ENCODE results near the gene LY6G5B.

The LY6G5B gene

DNA sequence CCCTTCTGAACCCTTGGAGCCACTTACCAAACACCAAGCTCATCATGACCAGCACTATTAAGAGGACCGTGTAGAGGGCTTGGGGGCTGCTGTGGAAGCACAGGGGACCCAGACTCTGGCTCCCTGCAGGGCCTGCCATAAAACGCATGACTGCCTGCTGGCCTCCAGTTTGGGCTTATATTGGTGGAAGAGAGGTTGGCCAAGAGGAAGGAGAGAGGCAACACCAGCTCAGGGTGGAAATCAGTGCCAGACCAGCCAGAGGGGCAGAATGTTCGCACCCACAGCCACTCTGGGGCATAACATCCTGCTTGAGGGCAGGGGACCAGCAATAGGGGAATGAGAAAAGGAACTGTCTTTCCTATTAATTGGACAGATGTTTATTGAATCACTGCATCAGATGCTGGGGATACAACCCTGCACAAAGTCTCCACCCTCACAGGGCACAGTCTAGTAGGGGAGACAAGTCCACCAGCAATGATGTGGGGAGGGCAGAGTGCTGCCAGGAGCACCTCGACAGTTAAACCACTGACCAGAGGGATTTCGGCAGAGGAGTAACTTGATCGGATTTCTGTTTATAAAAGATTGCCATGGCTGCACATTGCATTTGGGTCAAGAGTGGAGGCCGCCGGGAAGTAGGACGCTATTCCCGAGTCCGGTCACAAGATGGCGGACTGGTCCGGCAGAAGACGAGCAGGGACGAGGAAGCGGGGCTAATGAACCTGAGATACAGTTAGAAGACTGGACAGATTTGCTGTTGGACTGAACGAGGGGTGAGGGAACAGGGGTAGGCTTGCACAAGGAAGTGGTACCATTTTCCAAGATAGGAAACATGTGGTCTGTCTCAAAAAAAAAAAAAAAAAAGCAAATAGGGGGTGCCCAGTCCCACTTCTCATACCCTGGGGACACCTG lies 10.7 kb downstream of the LY6G5B start, which contains the start of gene LY6G5C:
Gene LY6G5C (minus strand): TSS at position 842 of the 909 bp plus-strand sequence. CDS start 694 bp downstream, at position 148.
- peak; percentile 18 for DNase-seq (ENCODE audit: low read depth, low spot score)
- Histone ChIP-seq H3K9ac (ENCODE audit: insufficient read length) (peak within 1 kb of the TSS; percentile 50), H3K36me3 (ENCODE audit: insufficient read depth, low read length) (no peaks in the 10 kb centered on the region), H3K27ac (no peak within 1 kb of the TSS), H3K4me3 (peak within 1 kb of the TSS; percentile 76), H3K9me3 (ENCODE audit: low read depth, low read length) (no peaks in the 10 kb centered on the region)
- TF ChIP-seq EZH2 (IDR thresholded peaks at IDR 0.05) (no peak), POLR2AphosphoS5 (IDR thresholded peaks at IDR 0.05; ENCODE audit: borderline replicate concordance, low read depth, low read length) (no peak), FOXP2 (optimal IDR thresholded peaks at IDR 0.05; ENCODE audit: control extremely low read depth, extremely low read length, insufficient read depth) (no peak)

DNA sequence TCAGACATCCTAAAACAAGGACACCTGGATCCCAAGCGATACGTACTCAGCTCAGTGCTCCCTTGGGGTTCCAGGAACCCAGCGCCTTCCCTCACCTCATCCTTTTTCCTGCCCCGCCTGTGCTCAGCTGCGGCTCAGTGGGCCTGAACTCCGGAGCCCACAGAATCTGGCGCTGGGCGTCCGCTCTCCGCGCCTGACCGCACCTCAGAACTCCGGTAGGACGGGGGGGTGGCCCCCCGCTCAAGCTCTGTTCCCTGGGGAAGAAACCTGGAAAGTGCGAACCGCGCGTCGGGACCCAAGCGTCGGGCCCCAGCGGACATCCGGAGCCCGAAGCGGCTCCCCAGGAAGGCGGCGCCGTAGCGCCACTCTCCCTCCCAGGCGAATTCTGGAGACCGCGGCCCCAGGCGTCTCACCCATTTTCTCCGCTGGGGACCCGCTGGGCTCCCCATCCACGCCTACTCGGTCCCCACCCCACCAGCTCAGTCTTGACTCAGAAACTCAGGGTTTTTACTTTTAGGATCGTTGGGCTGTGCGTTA lies 11.4 kb downstream of the LY6G5B start:
- TF ChIP-seq EZH2 (IDR thresholded peaks at IDR 0.05): no peak
- TF ChIP-seq POLR2AphosphoS5 (IDR thresholded peaks at IDR 0.05; ENCODE audit: borderline replicate concordance, low read depth, low read length): peak; percentile 26; the same call in 1 of the 2 replicates
- Histone ChIP-seq H3K4me3 (peak overlapping the region; percentile 76), H3K9me3 (ENCODE audit: low read depth, low read length) (no peaks in the 10 kb centered on the region), H3K36me3 (ENCODE audit: insufficient read depth, low read length) (no peaks in the 10 kb centered on the region), H3K27ac (no peak overlapping the region), H3K9ac (ENCODE audit: insufficient read length) (peak overlapping the region; percentile 50)
- no peak for DNase-seq (ENCODE audit: low read depth, low spot score)

DNA sequence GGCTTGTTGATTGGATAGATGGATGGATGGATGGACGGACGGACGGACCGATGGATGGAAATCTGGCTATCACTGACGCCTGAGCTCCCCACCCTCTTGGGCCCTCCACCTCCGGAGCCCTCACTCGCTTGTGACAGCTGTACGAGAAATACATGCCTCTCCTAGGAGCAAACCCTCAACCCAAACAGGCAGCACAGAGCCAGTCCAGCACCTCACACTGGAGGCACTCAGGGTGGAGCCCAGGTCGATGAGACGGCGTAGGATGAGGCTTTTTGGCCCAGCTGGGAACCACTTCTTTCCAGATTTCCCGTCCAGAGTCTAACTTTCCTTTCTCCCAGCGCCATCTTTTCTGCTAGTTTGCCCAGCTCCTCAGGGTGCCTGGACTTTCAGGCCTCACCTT lies 13.8 kb downstream of the LY6G5B start:
- TF ChIP-seq FOXP2 (optimal IDR thresholded peaks at IDR 0.05; ENCODE audit: control extremely low read depth, extremely low read length, insufficient read depth) (no peak), EZH2 (IDR thresholded peaks at IDR 0.05) (no peak), POLR2AphosphoS5 (IDR thresholded peaks at IDR 0.05; ENCODE audit: borderline replicate concordance, low read depth, low read length) (no peak)
- no peak overlapping the region for H3K9ac ChIP-seq (ENCODE audit: insufficient read length)
- no peaks in the 10 kb centered on the region for H3K9me3 ChIP-seq (ENCODE audit: low read depth, low read length)
- H3K36me3 ChIP-seq (ENCODE audit: insufficient read depth, low read length): peaks cover 9% of the 10 kb centered on the region; the same call in 1 of the 2 replicates
- H3K27ac ChIP-seq: no peak overlapping the region
- H3K4me3 ChIP-seq: no peak overlapping the region
- DNase-seq (ENCODE audit: low read depth, low spot score): no peak

DNA sequence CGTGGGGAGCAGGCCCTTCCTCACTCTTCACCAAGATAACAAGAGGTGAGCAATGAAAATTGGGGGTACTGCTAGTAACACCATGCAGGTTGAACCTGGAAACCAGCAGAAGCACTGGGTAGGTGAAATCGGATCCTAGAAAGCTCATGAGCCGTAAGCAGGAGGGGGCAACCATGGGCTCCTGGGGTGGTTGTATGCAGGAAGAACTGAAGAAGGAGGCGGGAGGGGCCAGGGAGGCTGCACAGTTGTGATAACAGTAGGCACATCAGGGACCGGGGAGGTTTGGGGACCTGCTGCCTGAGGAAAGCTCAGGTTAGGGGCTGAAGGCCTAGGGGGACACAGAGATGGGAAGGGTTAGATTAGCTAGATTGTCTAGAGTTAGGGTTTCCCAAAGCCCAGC lies 16.7 kb downstream of the LY6G5B start:
- no peaks in the 10 kb centered on the region for H3K9me3 ChIP-seq (ENCODE audit: low read depth, low read length)
- no peak overlapping the region for H3K9ac ChIP-seq (ENCODE audit: insufficient read length)
- H3K36me3 ChIP-seq (ENCODE audit: insufficient read depth, low read length): peaks cover 19% of the 10 kb centered on the region; the same call in 1 of the 2 replicates
- H3K4me3 ChIP-seq: no peak overlapping the region
- no peak overlapping the region for H3K27ac ChIP-seq
- no peak for TF ChIP-seq EZH2 (IDR thresholded peaks at IDR 0.05)
- no peak for TF ChIP-seq POLR2AphosphoS5 (IDR thresholded peaks at IDR 0.05; ENCODE audit: borderline replicate concordance, low read depth, low read length)
- TF ChIP-seq FOXP2 (optimal IDR thresholded peaks at IDR 0.05; ENCODE audit: control extremely low read depth, extremely low read length, insufficient read depth): no peak
- DNase-seq (ENCODE audit: low read depth, low spot score): no peak

DNA sequence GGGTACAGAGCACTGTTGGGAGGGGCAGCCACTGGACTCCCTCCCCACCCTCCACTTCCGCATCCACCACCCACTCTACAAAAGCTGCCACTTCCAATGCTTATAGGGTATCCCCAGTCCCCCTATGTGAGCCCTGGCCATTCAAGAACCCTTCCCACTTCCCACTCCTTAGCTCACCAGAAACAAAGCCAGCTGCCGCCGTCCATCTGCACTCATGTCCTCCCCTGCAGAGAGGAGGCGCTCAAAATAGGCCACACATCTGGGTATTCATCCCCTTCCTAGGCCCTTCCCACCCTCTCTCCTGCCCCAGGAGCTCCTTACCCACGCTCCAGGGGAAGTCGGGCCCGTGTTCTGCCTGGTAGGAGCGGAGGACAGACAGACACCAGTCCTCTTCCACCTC lies 17.5 kb downstream of the LY6G5B start:
- TF ChIP-seq FOXP2 (optimal IDR thresholded peaks at IDR 0.05; ENCODE audit: control extremely low read depth, extremely low read length, insufficient read depth): no peak
- TF ChIP-seq EZH2 (IDR thresholded peaks at IDR 0.05): no peak
- no peak for TF ChIP-seq POLR2AphosphoS5 (IDR thresholded peaks at IDR 0.05; ENCODE audit: borderline replicate concordance, low read depth, low read length)
- Histone ChIP-seq H3K9me3 (ENCODE audit: low read depth, low read length) (no peaks in the 10 kb centered on the region), H3K9ac (ENCODE audit: insufficient read length) (no peak overlapping the region), H3K27ac (no peak overlapping the region), H3K4me3 (no peak overlapping the region), H3K36me3 (ENCODE audit: insufficient read depth, low read length) (peaks cover 19% of the 10 kb centered on the region; the same call in 1 of the 2 replicates)
- DNase-seq (ENCODE audit: low read depth, low spot score): no peak

DNA sequence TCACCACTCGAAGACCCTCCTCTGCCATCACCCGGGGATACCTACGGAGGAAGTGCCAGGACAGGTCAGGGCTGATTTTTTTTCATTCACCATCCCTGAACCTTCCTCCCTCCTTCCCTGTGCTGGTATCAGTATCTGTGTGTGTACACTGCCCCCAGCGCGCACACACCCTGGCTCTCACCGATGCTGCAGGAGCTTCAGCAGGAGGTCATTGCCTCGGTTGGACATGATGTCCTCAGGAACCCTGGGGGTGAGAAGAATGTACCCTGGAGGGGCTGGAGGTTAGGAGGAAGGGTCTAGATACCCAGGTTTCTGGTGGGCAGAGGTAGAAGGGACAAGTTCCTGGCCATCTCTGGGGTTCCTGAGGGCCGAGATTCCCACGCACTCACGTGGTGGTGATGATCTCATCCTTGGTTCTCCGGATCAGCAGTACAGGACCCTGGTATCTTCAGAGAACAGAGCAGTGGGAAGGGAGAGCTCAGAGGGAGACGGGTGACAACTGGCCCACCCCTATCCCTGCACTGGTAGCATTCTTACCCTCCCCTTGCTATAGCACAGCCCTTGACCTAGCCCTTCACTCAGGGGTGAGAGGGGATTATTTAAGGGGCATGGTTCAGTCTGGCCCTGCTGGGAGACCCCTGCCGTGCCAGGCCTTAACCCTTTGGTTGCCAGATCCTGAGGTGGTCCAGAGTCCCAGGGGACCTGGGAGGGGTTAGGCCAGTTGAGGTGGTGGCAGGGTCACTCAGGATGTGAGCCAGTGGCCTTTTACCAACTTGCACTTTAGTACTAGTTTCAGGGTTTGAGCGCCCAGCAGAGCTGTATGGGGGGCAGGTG lies 18.3 kb downstream of the LY6G5B start:
- peaks cover 23% of the 10 kb centered on the region; the same call in 1 of the 2 replicates for H3K36me3 ChIP-seq (ENCODE audit: insufficient read depth, low read length)
- H3K4me3 ChIP-seq: no peak overlapping the region
- DNase-seq (ENCODE audit: low read depth, low spot score): no peak
- TF ChIP-seq FOXP2 (optimal IDR thresholded peaks at IDR 0.05; ENCODE audit: control extremely low read depth, extremely low read length, insufficient read depth) (no peak), EZH2 (IDR thresholded peaks at IDR 0.05) (no peak), POLR2AphosphoS5 (IDR thresholded peaks at IDR 0.05; ENCODE audit: borderline replicate concordance, low read depth, low read length) (no peak)
- no peak overlapping the region for H3K9ac ChIP-seq (ENCODE audit: insufficient read length)
- H3K27ac ChIP-seq: no peak overlapping the region
- H3K9me3 ChIP-seq (ENCODE audit: low read depth, low read length): no peaks in the 10 kb centered on the region

DNA sequence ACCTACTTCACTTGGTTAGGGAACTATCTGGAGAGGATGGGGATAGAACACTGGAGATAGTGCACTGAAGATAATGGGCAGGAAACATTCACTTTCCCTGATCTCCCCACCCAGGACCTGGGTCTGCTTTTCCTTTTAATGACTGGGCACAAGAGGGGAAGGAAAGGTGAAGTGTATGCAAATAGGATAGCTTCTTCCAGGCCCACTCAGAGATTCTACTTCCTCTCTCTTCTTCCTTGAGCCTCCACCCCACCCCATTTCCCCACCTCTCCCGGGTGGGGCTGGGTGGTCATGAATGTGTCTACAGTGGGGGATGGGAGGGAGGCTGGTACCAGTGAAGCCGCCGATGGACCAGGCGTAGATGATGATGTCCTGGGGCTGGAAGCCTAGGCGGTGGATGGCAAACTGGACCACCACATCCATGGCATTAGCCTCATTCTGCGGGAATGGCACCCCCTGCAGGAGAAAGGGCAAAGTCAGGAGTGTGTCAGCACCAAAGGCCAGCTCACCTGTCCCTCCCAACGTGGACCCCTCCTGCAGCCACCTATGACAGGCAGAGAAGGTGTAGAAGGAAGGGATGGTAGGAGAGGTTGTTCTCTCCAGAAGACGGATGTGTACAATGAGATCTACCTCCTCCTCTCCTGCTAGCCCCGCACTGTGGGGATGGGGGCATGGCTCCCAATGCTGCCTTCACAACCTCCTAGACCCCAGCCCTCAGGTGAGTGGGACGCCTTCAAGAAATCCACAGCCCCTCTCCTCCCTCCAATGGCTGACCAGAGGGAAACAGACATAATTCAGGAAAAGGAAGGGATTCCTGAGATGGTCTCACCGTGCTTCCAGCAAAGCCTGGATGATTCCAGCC lies 19.7 kb downstream of the LY6G5B start:
- no peak overlapping the region for H3K4me3 ChIP-seq
- no peak overlapping the region for H3K9ac ChIP-seq (ENCODE audit: insufficient read length)
- H3K27ac ChIP-seq: no peak overlapping the region
- peaks cover 23% of the 10 kb centered on the region; the same call in 1 of the 2 replicates for H3K36me3 ChIP-seq (ENCODE audit: insufficient read depth, low read length)
- TF ChIP-seq EZH2 (IDR thresholded peaks at IDR 0.05) (no peak), POLR2AphosphoS5 (IDR thresholded peaks at IDR 0.05; ENCODE audit: borderline replicate concordance, low read depth, low read length) (no peak), FOXP2 (optimal IDR thresholded peaks at IDR 0.05; ENCODE audit: control extremely low read depth, extremely low read length, insufficient read depth) (no peak)
- H3K9me3 ChIP-seq (ENCODE audit: low read depth, low read length): no peaks in the 10 kb centered on the region
- no peak for DNase-seq (ENCODE audit: low read depth, low spot score)

All from SK-N-MC (cell line).